GM12873 (cell line): Measurements from ENCODE around the gene ERC2.

Source experiments
- TF ChIP-seq, protein P1 (sequence below): IDR thresholded peaks from 2 replicates; pipeline ENCODE4 v1.5.1; 2012; ENCODE audit warnings: low read depth, mild to moderate bottlenecking, moderate library complexity, low read length, control low read depth; ENCODE audit not compliant: insufficient read depth; ENCODE audit errors: missing control alignments

ERC2 gene

GRCh38 chr3:55750525-55750924 is 717.7 kb downstream of the ERC2 start:
- TF ChIP-seq, protein P1, sequence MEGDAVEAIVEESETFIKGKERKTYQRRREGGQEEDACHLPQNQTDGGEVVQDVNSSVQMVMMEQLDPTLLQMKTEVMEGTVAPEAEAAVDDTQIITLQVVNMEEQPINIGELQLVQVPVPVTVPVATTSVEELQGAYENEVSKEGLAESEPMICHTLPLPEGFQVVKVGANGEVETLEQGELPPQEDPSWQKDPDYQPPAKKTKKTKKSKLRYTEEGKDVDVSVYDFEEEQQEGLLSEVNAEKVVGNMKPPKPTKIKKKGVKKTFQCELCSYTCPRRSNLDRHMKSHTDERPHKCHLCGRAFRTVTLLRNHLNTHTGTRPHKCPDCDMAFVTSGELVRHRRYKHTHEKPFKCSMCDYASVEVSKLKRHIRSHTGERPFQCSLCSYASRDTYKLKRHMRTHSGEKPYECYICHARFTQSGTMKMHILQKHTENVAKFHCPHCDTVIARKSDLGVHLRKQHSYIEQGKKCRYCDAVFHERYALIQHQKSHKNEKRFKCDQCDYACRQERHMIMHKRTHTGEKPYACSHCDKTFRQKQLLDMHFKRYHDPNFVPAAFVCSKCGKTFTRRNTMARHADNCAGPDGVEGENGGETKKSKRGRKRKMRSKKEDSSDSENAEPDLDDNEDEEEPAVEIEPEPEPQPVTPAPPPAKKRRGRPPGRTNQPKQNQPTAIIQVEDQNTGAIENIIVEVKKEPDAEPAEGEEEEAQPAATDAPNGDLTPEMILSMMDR = no peak

DNA sequence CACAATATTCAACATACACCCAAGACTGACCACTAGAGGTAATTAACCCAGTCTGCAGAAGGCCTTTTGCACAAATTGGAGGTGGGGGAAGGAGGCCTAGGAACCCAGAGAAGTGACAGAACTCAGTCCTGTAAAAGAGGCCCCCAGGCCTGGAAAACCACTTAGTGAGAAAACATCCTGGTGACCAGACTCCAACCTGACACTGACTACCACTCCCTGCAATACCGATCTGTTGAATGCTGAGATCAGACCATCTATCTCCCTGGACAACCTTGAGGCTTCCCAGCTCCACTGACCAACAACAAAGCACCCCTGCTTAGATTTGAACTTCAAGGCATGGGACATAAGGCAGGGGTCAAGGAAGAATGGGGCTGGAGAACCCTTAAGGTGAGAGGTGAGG is 719.2 kb downstream of the ERC2 start:
- TF ChIP-seq, protein P1 = no peak

- TF ChIP-seq, protein P1 = peak; percentile 37
These were observed 721.4 kb downstream of the ERC2 start for GRCh38 chr3:55746808-55747413.

GRCh38 chr3:55742832-55743136 is 725.5 kb downstream of the ERC2 start:
- TF ChIP-seq, protein P1 = no peak

- TF ChIP-seq, protein P1 = no peak
These were observed 726.0 kb downstream of the ERC2 start for GRCh38 chr3:55742022-55742831.

DNA sequence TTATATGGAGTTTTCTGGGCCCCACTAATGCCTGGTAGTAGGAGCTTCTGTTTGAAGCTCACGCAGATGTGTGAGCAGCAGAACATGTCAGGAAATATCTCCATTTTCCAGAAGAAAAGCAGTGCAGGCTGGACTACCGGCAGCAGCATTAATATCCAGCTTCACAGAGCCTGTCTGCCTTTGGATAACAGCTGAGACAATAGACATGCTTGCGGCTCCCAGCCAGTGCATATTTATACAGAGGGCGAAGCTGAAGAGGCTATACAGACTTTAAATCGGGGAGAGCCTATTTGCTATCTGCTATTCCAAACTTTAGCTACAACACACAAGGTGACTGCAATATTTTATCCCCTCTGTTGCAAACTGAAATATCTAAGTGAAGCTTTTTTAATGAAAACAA is 731.1 kb downstream of the ERC2 start:
- TF ChIP-seq, protein P1 = no peak

DNA sequence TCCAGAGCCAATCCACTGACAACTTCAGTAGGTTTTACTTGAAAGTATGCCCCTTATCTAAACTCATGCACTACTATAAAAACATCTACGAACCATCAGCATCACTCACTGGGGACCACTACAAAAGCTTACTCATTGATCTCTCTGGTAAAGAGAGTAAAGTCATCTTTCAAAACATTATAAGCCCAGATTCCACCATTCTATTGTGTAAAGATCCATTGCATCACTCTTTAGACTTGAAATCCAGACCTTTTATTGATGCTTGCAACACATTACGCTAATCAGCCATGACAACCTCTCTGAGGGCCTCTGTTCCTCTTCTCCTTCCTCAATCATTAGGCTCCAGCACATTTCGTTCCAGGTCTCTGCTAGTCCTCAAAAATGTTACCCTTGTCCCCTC is 732.3 kb downstream of the ERC2 start:
- TF ChIP-seq, protein P1 = no peak
